Hepatocyte (in vitro differentiated cells): Measurements from ENCODE around the gene BNIP2. TPM values are rescaled to one million over a fixed set of nuclear protein-coding genes. Genes with fewer than 3 reads are reported as not detected.

Experiments used
- DNase-seq: peaks from one replicate; pipeline ENCODE4 v3.0.0-alpha.2; 2016; ENCODE audit warnings: low spot score
- H2AFZ ChIP-seq: fragments of 200-600 bp; sonication (generic); 2 replicates; pipeline ENCODE4 v1.6.0; 2016; ENCODE audit warnings: antibody characterized with exemption, mild to moderate bottlenecking
- H3K27ac ChIP-seq: fragments of 200-600 bp; sonication (generic); 2 replicates; pipeline ENCODE4 v1.5.1; 2016; ENCODE audit warnings: mild to moderate bottlenecking
- H3K27me3 ChIP-seq: fragments of 200-600 bp; sonication (generic); 2 replicates; pipeline ENCODE4 v1.6.1; 2016
- H3K36me3 ChIP-seq: fragments of 200-600 bp; sonication (generic); replicated peaks from 2 replicates; pipeline ENCODE4 v1.5.1; 2016; ENCODE audit warnings: low read depth; ENCODE audit not compliant: insufficient read depth
- H3K4me1 ChIP-seq: fragments of 200-600 bp; sonication (generic); 2 replicates; pipeline ENCODE4 v1.5.1; 2016; ENCODE audit warnings: mild to moderate bottlenecking, moderate library complexity; ENCODE audit not compliant: insufficient read depth
- H3K4me2 ChIP-seq: fragments of 200-600 bp; sonication (generic); 2 replicates; pipeline ENCODE4 v1.6.0; 2016
- H3K4me3 ChIP-seq: fragments of 200-600 bp; sonication (generic); 2 replicates; pipeline ENCODE4 v1.5.1; 2016; ENCODE audit warnings: mild to moderate bottlenecking
- H3K79me2 ChIP-seq: fragments of 200-600 bp; sonication (generic); 2 replicates; pipeline ENCODE4 v1.6.0; 2017; ENCODE audit warnings: mild to moderate bottlenecking
- H3K9me2 ChIP-seq: fragments of 200-600 bp; sonication (generic); replicated peaks from 2 replicates; pipeline ENCODE4 v1.6.0; 2017; ENCODE audit warnings: mild to moderate bottlenecking; ENCODE audit not compliant: insufficient read depth
- H3K9me3 ChIP-seq: fragments of 200-600 bp; sonication (generic); 2 replicates; pipeline ENCODE4 v1.5.1; 2016; ENCODE audit warnings: low read depth, mild to moderate bottlenecking
- H4K20me1 ChIP-seq: fragments of 200-600 bp; sonication (generic); 2 replicates; pipeline ENCODE4 v1.6.0; 2016; ENCODE audit warnings: mild to moderate bottlenecking; ENCODE audit not compliant: insufficient read depth, poor library complexity, severe bottlenecking
- CTCF ChIP-seq: fragments of 200-600 bp; sonication (generic); IDR thresholded peaks from 2 replicates; pipeline ENCODE4 v1.5.1; 2016; ENCODE audit warnings: antibody characterized with exemption, mild to moderate bottlenecking; ENCODE audit not compliant: poor library complexity
- EZH2 ChIP-seq: fragments of 200-600 bp; sonication (generic); IDR thresholded peaks from 2 replicates; pipeline ENCODE4 v1.6.1; 2016; ENCODE audit warnings: antibody characterized with exemption, mild to moderate bottlenecking, borderline replicate concordance
- EZH2phosphoT487 ChIP-seq: fragments of 200-600 bp; sonication (generic); IDR thresholded peaks from one replicate; pipeline ENCODE4 v1.6.1; 2018; ENCODE audit warnings: antibody characterized with exemption, mild to moderate bottlenecking, low read depth, moderate library complexity; ENCODE audit not compliant: unreplicated experiment, severe bottlenecking
- WGBS: methylation state at CpG from one replicate; pipeline ENCODE4 v1.1.6; 2016; ENCODE audit warnings: low lambda C conversion rate; ENCODE audit errors: missing lambda C conversion rate; 5-methylcytosine and 5-hydroxymethylcytosine counted together
- polyA plus RNA-seq: library from polyadenylated mRNA; unstranded; fragments of >200 nt; fragmentation: Nextera tagmentation; extraction: Ambion mirVana; gene quantifications from 2 replicates; pipeline ENCODE4 v1.2.1, GENCODE V29; 2016
- total RNA-seq: library from RNA; depleted of rRNA; stranded (reverse); fragments of >200 nt; gene quantifications from 2 replicates; pipeline ENCODE4 v1.2.3, GENCODE V29; 2014

Gene BNIP2
- total and polyA plus RNA-seq, 2 experiments from 2014 or later = 55.0 to 102 TPM

- H3K27ac ChIP-seq = peak overlapping the region; percentile 72
- no peak overlapping the region for H3K4me3 ChIP-seq
- no peaks in the 10 kb centered on the region for H3K9me2 ChIP-seq
- no peaks in the 10 kb centered on the region for H4K20me1 ChIP-seq
- H3K36me3 ChIP-seq = no peaks in the 10 kb centered on the region
- H3K4me2 ChIP-seq = peak overlapping the region; percentile 19
- H2AFZ ChIP-seq = no peak overlapping the region
- H3K9me3 ChIP-seq = no peaks in the 10 kb centered on the region
- TF ChIP-seq EZH2phosphoT487 = no peak
- TF ChIP-seq EZH2 = no peak
- no peak for TF ChIP-seq CTCF
- no peaks in the 10 kb centered on the region for H3K4me1 ChIP-seq
- no peaks in the 10 kb centered on the region for H3K27me3 ChIP-seq
- WGBS = 92% methylated on average over 5 of the region's 5 CpGs
- peaks cover 4% of the 10 kb centered on the region for H3K79me2 ChIP-seq
- no peak for DNase-seq
Observed at GRCh38 chr15:59615661-59616060, 73.5 kb downstream of the BNIP2 start.

GRCh38 chr15:59614153-59614552, 75.0 kb downstream of the BNIP2 start:
- Histone ChIP-seq H3K9me3 (no peaks in the 10 kb centered on the region), H3K4me2 (peak overlapping the region; percentile 39), H3K27ac (peak overlapping the region; percentile 95), H3K4me1 (no peaks in the 10 kb centered on the region), H3K4me3 (no peak overlapping the region), H3K79me2 (peaks cover 4% of the 10 kb centered on the region), H3K27me3 (no peaks in the 10 kb centered on the region), H3K9me2 (no peaks in the 10 kb centered on the region), H2AFZ (no peak overlapping the region), H3K36me3 (no peaks in the 10 kb centered on the region), H4K20me1 (no peaks in the 10 kb centered on the region)
- 93% methylated on average over 7 of the region's 7 CpGs for WGBS
- TF ChIP-seq EZH2phosphoT487 (no peak), EZH2 (no peak), CTCF (no peak)
- no peak for DNase-seq

- Histone ChIP-seq H3K4me2 (peak within 1 kb of the TSS; percentile 61), H3K9me3 (no peaks in the 10 kb centered on the region), H3K4me3 (no peak within 1 kb of the TSS), H3K27me3 (no peaks in the 10 kb centered on the region), H3K36me3 (no peaks in the 10 kb centered on the region), H3K9me2 (no peaks in the 10 kb centered on the region), H3K4me1 (no peaks in the 10 kb centered on the region), H2AFZ (no peak within 1 kb of the TSS), H3K27ac (peak within 1 kb of the TSS; percentile 95), H3K79me2 (peaks cover 4% of the 10 kb centered on the region), H4K20me1 (no peaks in the 10 kb centered on the region)
- 67% methylated on average over 8 of the region's 8 CpGs for WGBS
- DNase-seq = peak; percentile 80
- no peak for TF ChIP-seq EZH2phosphoT487
- no peak for TF ChIP-seq EZH2
- TF ChIP-seq CTCF = no peak
Observed at GRCh38 chr15:59611276-59612260, 77.6 kb downstream of the BNIP2 start, which contains the start of gene GCNT3. Gene GCNT3 (plus strand): TSS chr15:59611783. CDS start chr15:59618239, 6,456 bp downstream.
